ENCODE results near the gene IGSF23.
A peak's percentile ranks its signal among the peaks of the same experiment; 100 is the strongest.

The IGSF23 gene

GRCh38 chr19:44641501-44642265 is 28.3 kb downstream of the IGSF23 start:
- no peak for DNase-seq (ENCODE audit: low read depth)

- no peak for DNase-seq (ENCODE audit: low read depth)
These were observed 29.0 kb downstream of the IGSF23 start for GRCh38 chr19:44642377-44642776.

- DNase-seq (ENCODE audit: low read depth): peak; percentile 33
These were observed 30.4 kb downstream of the IGSF23 start, which contains the start of gene PVR for GRCh38 chr19:44643605-44644401. TSS of gene PVR (plus strand) at chr19:44643910. CDS start at chr19:44644097, 187 bp downstream.

GRCh38 chr19:44644402-44645016 is 31.1 kb downstream of the IGSF23 start:
- DNase-seq (ENCODE audit: low read depth): no peak

- no peak for DNase-seq (ENCODE audit: low read depth)
These were observed 32.2 kb downstream of the IGSF23 start for GRCh38 chr19:44645407-44646048.

- no peak for DNase-seq (ENCODE audit: low read depth)
These were observed 32.7 kb downstream of the IGSF23 start for GRCh38 chr19:44646049-44646416.

- DNase-seq (ENCODE audit: low read depth): no peak
These were observed 33.8 kb downstream of the IGSF23 start for GRCh38 chr19:44647144-44647543.

GRCh38 chr19:44648631-44649251 is 35.4 kb downstream of the IGSF23 start:
- no peak for DNase-seq (ENCODE audit: low read depth)

GRCh38 chr19:44649578-44650145 is 36.3 kb downstream of the IGSF23 start:
- DNase-seq (ENCODE audit: low read depth): no peak

- DNase-seq (ENCODE audit: low read depth): no peak
These were observed 40.0 kb downstream of the IGSF23 start for GRCh38 chr19:44653343-44653742.

- peak; percentile 60 for DNase-seq (ENCODE audit: low read depth)
These were observed 40.8 kb downstream of the IGSF23 start for GRCh38 chr19:44653977-44654774.

- peak; percentile 47 for DNase-seq (ENCODE audit: low read depth)
These were observed 44.0 kb downstream of the IGSF23 start for GRCh38 chr19:44657211-44657921.

GRCh38 chr19:44658069-44658733 is 44.8 kb downstream of the IGSF23 start:
- DNase-seq (ENCODE audit: low read depth): no peak

- DNase-seq (ENCODE audit: low read depth): no peak
These were observed 46.7 kb downstream of the IGSF23 start for GRCh38 chr19:44660081-44660480.

GRCh38 chr19:44661205-44661604 is 47.8 kb downstream of the IGSF23 start:
- DNase-seq (ENCODE audit: low read depth): no peak

GRCh38 chr19:44661904-44662303 is 48.5 kb downstream of the IGSF23 start:
- no peak for DNase-seq (ENCODE audit: low read depth)

- no peak for DNase-seq (ENCODE audit: low read depth)
These were observed 49.5 kb downstream of the IGSF23 start for GRCh38 chr19:44662691-44663385.

GRCh38 chr19:44663996-44664395 is 50.6 kb downstream of the IGSF23 start:
- no peak for DNase-seq (ENCODE audit: low read depth)

GRCh38 chr19:44664976-44665375 is 51.6 kb downstream of the IGSF23 start:
- no peak for DNase-seq (ENCODE audit: low read depth)
